Hematopoietic multipotent progenitor cell treated with erythropoietin and hydrocortisone succinate and interleukin-3 and kit ligand, for 4 days (in vitro differentiated cells): ENCODE data around the gene SAMD4A.
"Not testable (repeated sequence)": the region's sequence is repeated elsewhere in the genome, so short reads cannot be mapped to it uniquely, and the experiment has no call there.

Source experiments
- DNase-seq: peaks from one replicate; pipeline ENCODE4 v3.0.0-alpha.2; 2015

SAMD4A gene

GRCh38 chr14:54599966-54600716 lies 33.2 kb downstream of the SAMD4A start:
- no peak for DNase-seq

GRCh38 chr14:54600717-54601109 lies 33.8 kb downstream of the SAMD4A start:
- DNase-seq, result no peak

GRCh38 chr14:54603362-54603761 lies 36.4 kb downstream of the SAMD4A start:
- DNase-seq, result no peak

DNA sequence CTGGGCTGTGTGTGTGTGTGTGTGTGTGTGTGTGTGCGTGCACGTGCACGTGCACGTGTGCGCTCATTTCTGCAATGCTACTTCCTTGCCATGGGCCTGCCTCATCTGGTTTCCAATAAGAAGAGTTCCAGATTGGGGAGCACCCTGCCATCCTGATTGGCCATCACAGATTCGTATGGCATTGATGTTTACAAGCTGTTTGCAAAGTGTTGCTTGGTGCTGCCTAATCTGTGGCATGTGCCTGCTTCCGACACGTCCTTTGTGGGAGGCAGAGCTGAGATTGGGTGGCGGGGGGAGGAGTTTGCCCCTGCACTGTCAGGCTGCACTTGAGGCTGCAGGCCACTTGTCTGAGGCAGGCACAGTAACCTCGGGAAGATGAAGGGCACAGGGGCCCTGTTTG lies 39.2 kb downstream of the SAMD4A start:
- no peak for DNase-seq

DNA sequence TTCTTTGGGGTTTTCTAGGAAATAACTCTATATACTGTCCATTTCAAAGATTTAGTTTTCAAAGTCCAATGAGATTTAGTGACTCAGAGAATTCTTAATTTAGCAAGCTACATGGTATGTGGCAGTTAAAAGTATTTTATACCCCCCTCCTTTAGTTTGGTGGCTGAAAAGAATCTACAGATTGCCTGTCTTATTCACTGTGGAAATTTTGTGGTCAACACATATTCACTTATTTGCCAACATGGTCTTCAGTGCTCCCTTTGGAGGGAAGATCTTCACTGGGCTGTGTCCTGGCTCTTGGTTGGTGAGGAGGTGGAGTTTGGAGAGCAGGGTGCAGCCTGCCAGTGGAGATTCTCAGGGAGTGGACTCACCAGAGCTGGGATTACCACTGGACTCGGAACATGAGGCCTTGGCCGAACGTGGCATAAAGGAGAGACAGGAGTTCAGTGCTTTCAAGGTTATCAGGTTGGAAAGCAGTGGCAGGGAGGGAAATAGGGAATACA lies 39.8 kb downstream of the SAMD4A start:
- no peak for DNase-seq

- no peak for DNase-seq
These were observed 42.6 kb downstream of the SAMD4A start for GRCh38 chr14:54609576-54609975.

- no peak for DNase-seq
These were observed 43.4 kb downstream of the SAMD4A start for GRCh38 chr14:54610051-54610977.

DNA sequence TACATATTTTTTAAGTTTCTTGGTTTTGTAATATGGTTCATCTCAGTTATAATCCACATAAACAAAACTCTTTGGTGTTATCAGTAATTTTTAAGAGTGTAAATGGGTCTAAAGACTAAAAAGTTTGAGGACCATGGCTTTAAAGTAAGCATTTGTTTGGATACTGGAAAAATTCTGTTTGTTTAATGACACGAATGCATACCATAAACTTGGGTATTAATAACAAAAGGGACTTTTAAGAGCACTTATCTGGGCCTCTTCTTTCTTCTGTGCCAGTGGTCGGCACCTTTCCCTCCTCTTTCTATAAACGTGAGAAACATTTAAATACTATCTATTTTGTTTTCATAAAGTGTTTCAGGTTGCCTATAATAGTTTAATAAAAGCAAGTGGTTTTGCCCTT lies 47.4 kb downstream of the SAMD4A start:
- no peak for DNase-seq

DNA sequence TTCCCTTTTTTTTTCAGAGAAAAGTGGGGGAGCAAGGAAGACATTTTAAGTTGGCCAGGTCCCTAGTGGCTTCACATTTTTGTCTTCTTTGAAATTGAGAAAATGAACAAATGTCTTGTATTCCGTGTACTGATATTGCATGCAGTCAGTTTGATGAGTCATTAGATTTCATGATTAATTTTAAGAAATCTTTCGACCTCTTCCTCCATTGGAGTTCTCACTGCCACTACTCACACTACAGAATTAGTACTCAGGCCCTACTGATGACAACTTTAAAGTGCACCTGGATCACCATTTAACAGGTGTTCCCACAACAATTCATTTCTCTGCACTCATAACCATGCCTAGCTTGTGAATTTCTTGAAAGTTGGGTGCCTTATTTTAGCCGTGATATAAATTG lies 50.5 kb downstream of the SAMD4A start:
- DNase-seq, result peak; percentile 20

- DNase-seq, result no peak
These were observed 54.8 kb downstream of the SAMD4A start for GRCh38 chr14:54621686-54622085.

- peak; percentile 35 for DNase-seq
These were observed 55.4 kb downstream of the SAMD4A start for GRCh38 chr14:54622192-54622958.

- no peak for DNase-seq
These were observed 56.5 kb downstream of the SAMD4A start for GRCh38 chr14:54623279-54624004.

- DNase-seq, result not testable (repeated sequence)
These were observed 57.1 kb downstream of the SAMD4A start for GRCh38 chr14:54624005-54624358.

DNA sequence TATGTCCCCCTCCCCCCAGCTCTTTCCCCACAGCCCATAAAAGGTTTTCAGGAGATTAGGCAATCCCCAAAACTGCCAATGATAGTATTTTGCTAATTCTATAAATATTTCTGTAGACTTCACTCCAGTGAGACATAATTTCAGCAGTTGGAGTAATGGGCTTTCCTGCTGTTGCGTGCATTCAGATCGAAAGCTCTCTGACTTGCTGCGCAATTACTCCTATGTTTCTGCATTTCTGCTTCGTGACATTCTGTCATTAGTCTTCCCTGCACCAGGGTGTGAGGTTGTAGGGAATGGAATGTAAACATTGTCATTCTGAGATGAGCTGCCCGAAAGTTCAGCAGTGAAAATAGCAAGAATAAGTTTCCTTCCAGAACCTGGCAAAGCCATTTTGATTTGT lies 58.2 kb downstream of the SAMD4A start:
- no peak for DNase-seq

DNA sequence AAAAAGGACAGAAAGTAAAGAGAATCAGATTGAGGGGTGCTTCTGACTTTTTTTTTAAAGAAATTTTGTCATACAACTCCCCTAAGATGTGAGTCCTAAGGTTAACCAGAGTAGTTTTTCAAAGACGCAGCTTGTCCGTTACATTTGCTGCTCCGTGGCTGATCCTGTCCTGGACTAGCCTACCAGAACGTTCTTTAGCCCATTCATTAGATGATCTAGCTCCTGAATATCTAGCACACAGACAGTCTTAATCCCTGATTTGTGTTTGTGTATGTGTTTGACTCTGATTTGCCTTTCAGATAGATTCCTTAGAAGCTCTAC lies 60.3 kb downstream of the SAMD4A start:
- no peak for DNase-seq

DNA sequence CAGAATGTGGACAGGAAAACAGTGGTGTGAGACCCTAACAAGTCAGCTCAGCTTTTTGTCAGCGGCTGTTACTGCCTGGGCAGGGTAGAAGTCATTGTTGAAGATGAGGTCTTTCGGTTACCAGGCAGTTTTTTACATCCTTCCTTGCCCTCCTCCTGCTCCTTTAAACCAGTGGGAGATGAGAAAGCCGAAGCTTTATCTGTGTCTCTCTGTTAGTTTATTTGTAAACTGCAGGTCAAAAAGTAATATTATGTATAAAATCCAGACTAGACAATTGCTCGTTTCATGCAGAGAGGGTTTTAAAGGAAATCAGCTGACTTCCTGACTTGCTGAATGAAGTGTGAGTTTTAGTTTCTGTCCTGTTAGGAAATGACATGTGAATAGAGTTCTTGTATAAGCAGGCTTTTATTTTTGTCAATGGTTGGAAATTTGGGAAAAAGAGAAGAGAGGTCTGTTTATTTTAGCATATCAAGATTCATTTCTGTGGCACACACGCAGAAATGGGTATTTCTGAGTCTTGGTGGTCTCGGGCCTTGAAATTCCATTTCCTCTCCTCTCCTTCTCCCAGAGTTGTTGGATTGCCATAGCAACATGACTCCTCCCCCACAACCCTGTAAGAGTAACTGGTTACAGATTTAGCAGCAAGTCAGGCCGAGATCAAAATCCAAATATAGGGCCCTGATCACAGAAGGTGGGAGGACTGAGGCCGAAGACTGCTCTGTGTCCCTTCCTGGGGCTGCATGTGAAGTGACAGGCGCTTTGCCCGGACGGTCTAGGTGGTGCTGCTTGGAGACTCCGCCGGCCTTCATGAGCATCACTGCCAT lies 60.8 kb downstream of the SAMD4A start:
- DNase-seq, result peak; percentile 46

GRCh38 chr14:54629183-54629582 lies 62.3 kb downstream of the SAMD4A start:
- no peak for DNase-seq

- DNase-seq, result no peak
These were observed 62.9 kb downstream of the SAMD4A start for GRCh38 chr14:54629635-54630360.

DNA sequence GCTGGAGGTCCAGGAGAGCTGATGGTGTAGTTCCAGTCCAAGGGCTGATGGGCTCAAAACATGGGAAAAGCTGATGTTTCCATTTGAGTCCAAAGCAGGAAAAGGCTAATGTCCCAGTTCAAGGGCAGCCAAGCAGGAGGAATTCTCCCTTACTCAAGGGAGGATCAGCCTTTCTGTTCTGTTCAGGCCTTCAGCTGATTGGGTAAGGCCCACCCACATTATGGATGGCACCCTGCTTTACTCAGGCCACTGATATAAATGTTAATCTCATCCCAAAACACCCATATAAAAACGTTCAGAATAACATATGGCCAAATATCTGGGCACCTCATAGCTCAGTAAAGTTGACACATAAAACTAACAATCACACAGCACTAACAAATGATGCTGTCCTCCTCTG lies 64.1 kb downstream of the SAMD4A start:
- no peak for DNase-seq

DNA sequence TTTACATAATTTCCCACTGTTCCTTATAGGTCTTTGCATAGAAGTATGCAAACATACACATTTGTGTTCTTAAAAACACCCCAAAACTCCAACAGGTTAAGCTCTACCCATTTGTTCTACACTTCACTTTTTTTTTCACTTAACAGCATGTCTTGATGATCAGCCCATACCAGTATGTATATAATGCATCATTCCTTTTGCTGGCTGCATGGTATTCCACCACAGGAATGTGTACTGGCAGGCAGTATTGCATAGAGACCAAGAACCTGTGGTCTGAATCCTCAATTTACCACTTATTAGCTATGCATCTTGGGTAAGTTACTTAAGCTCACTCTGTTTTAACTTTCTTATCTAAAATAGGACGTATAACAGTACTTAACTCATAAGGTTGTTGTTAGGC lies 65.5 kb downstream of the SAMD4A start:
- no peak for DNase-seq

DNA sequence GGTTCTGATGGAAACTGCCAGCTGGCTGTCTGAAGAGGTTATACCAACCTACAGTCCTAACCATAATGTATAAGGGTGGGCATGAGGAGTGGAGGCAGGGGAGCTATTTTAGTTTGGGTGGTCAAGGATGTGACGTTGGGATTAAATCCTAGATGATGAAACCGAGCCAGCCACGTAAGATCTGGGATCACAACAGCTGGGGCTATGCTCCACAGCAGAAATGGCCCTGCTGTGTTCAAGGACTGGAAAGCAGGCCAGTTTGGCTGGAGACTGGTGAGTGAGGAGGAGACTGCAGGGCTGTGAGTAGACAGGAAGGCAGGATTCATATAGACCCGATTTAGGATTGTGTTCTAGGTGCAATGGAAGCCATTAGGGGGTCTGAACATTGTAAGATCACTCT lies 66.1 kb downstream of the SAMD4A start:
- no peak for DNase-seq
